HEK293T (cell line): ENCODE data around the gene NCDN.
"Not testable (repeated sequence)": the region's sequence is repeated elsewhere in the genome, so short reads cannot be mapped to it uniquely, and the experiment has no call there.

Experiments used
- CTCF ChIA-PET: fragments of 350-600 bp; formaldehyde crosslinking; extraction: SDS; loops from one replicate; lab custom pipeline; 2021; ENCODE audit warnings: antibody characterized with exemption, inconsistent platforms; lab: Yijun Ruan, JAX
- POLR2A ChIA-PET: fragments of 350-600 bp; formaldehyde crosslinking; extraction: SDS; loops from one replicate; lab custom pipeline; 2020; ENCODE audit warnings: antibody characterized with exemption, inconsistent platforms; lab: Yijun Ruan, JAX
- DNase-seq: peaks from one replicate; pipeline ENCODE4 v3.0.0; 2012; ENCODE audit warnings: mixed read lengths; ENCODE audit errors: extremely low spot score
- ARNT ChIP-seq: fragments of 450-650 bp; IDR thresholded peaks from 2 replicates; pipeline ENCODE4 v1.6.1; 2017; ENCODE audit warnings: mild to moderate bottlenecking
- BHLHE40 ChIP-seq: fragments of 450-650 bp; IDR thresholded peaks from 2 replicates; pipeline ENCODE4 v1.6.1; 2016; ENCODE audit warnings: mild to moderate bottlenecking, moderate library complexity, borderline replicate concordance
- CTBP1 ChIP-seq: fragments of 450-650 bp; IDR thresholded peaks from 2 replicates; pipeline ENCODE4 v1.6.1; 2016; ENCODE audit warnings: borderline replicate concordance
- ELF4 ChIP-seq: fragments of 450-650 bp; IDR thresholded peaks from 2 replicates; pipeline ENCODE4 v1.6.1; 2017; ENCODE audit warnings: antibody characterized with exemption
- FOXA1 ChIP-seq: fragments of 450-650 bp; IDR thresholded peaks from 2 replicates; pipeline ENCODE4 v1.6.1; 2016; ENCODE audit warnings: mild to moderate bottlenecking
- FOXK2 ChIP-seq: fragments of 450-650 bp; IDR thresholded peaks from 2 replicates; pipeline ENCODE4 v1.6.1; 2016; ENCODE audit warnings: mild to moderate bottlenecking
- FOXM1 ChIP-seq: fragments of 450-650 bp; IDR thresholded peaks from 2 replicates; pipeline ENCODE4 v1.6.1; 2017; ENCODE audit warnings: mild to moderate bottlenecking, borderline replicate concordance
- HDGF ChIP-seq: fragments of 450-650 bp; IDR thresholded peaks from 2 replicates; pipeline ENCODE4 v1.6.1; 2017; ENCODE audit warnings: antibody characterized with exemption, borderline replicate concordance
- L3MBTL2 ChIP-seq: fragments of 450-650 bp; conservative IDR thresholded peaks from 2 replicates; pipeline ENCODE4 v1.6.1; 2016; ENCODE audit warnings: mild to moderate bottlenecking
- LEF1 ChIP-seq: fragments of 450-650 bp; IDR thresholded peaks from 2 replicates; pipeline ENCODE4 v1.6.1; 2017; ENCODE audit warnings: mild to moderate bottlenecking, borderline replicate concordance
- NFRKB ChIP-seq: fragments of 450-650 bp; IDR thresholded peaks from 2 replicates; pipeline ENCODE4 v1.6.1; 2016; ENCODE audit warnings: mild to moderate bottlenecking, moderate library complexity
- PKNOX1 ChIP-seq: fragments of 450-650 bp; IDR thresholded peaks from 2 replicates; pipeline ENCODE4 v1.6.1; 2016
- SP1 ChIP-seq: fragments of 450-650 bp; IDR thresholded peaks from 2 replicates; pipeline ENCODE4 v1.6.1; 2017
- SUZ12 ChIP-seq: fragments of 450-650 bp; IDR thresholded peaks from 2 replicates; pipeline ENCODE4 v1.6.1; 2016; ENCODE audit warnings: mild to moderate bottlenecking
- TARDBP ChIP-seq: fragments of 450-650 bp; IDR thresholded peaks from 2 replicates; pipeline ENCODE4 v1.6.1; 2016
- ZNF384 ChIP-seq: fragments of 450-650 bp; IDR thresholded peaks from 2 replicates; pipeline ENCODE4 v1.6.1; 2016

Gene NCDN

GRCh38 chr1:35576061-35576765 lies 18.6 kb downstream of the NCDN start:
- CTCF ChIA-PET, result no interaction called here
- no peak for DNase-seq
- TF ChIP-seq L3MBTL2, result no peak
- TF ChIP-seq FOXA1, result no peak
- TF ChIP-seq PKNOX1, result no peak
- TF ChIP-seq CTBP1, result no peak
- no peak for TF ChIP-seq LEF1
- TF ChIP-seq FOXK2, result no peak
- TF ChIP-seq BHLHE40, result no peak
- no peak for TF ChIP-seq ARNT
- no peak for TF ChIP-seq TARDBP
- POLR2A ChIA-PET, result no interaction called here

- DNase-seq, CTCF ChIA-PET, POLR2A ChIA-PET: not testable (repeated sequence)
These were observed 19.1 kb downstream of the NCDN start for GRCh38 chr1:35576766-35577070.

GRCh38 chr1:35577071-35577998 lies 19.7 kb downstream of the NCDN start:
- TF ChIP-seq ARNT (no peak), LEF1 (no peak), TARDBP (no peak), FOXK2 (no peak), SP1 (no peak), NFRKB (no peak), SUZ12 (no peak), ZNF384 (no peak), L3MBTL2 (no peak), HDGF (no peak), CTBP1 (no peak), PKNOX1 (no peak), FOXA1 (no peak)
- POLR2A ChIA-PET, result no interaction called here
- CTCF ChIA-PET, result no interaction called here
- no peak for DNase-seq

- TF ChIP-seq LEF1, result no peak
- no peak for TF ChIP-seq TARDBP
- no peak for TF ChIP-seq SP1
- TF ChIP-seq FOXK2, result no peak
- TF ChIP-seq FOXM1, result no peak
- no peak for TF ChIP-seq SUZ12
- no peak for TF ChIP-seq ARNT
- TF ChIP-seq BHLHE40, result no peak
- TF ChIP-seq ZNF384, result no peak
- TF ChIP-seq FOXA1, result no peak
- TF ChIP-seq ELF4, result no peak
- no peak for TF ChIP-seq NFRKB
- TF ChIP-seq HDGF, result no peak
- no peak for TF ChIP-seq PKNOX1
- no peak for TF ChIP-seq L3MBTL2
- no peak for TF ChIP-seq CTBP1
- POLR2A ChIA-PET, result no interaction called here
- no peak for DNase-seq
- CTCF ChIA-PET, result interaction anchor here (0.7 kb wide), 1 partner anchor 129 kb away, joined by 5 read pairs; no protein-coding TSS in a partner anchor
These were observed 23.4 kb downstream of the NCDN start for GRCh38 chr1:35580949-35581388.

GRCh38 chr1:35581621-35582020 lies 24.0 kb downstream of the NCDN start:
- DNase-seq, POLR2A ChIA-PET: not testable (repeated sequence)
- CTCF ChIA-PET, result interaction anchor here (0.7 kb wide), 1 partner anchor 130 kb away, joined by 5 read pairs; no protein-coding TSS in a partner anchor

- POLR2A ChIA-PET, result interaction anchor here (1.5 kb wide), 1 partner anchor 185 kb away, joined by 6 read pairs; the partner anchor contains the start of gene CLSPN
- CTCF ChIA-PET, result interaction anchor here (0.9 to 1.6 kb wide), 2 partner anchors 16 to 141 kb away, joined by 3 read pairs; no protein-coding TSS in a partner anchor
These were observed 27.7 kb downstream of the NCDN start for GRCh38 chr1:35585281-35585680.

GRCh38 chr1:35585805-35586204 lies 28.2 kb downstream of the NCDN start:
- CTCF ChIA-PET, result interaction anchor here (1.6 kb wide), 1 partner anchor 17 kb away, joined by 3 read pairs; no protein-coding TSS in a partner anchor
- not testable (repeated sequence) for DNase-seq

More at GRCh38 chr1:35585281-35585680, 27.7 kb downstream of the NCDN start:
- no peak for DNase-seq
- no peak for TF ChIP-seq PKNOX1
- no peak for TF ChIP-seq TARDBP
- no peak for TF ChIP-seq CTBP1
- no peak for TF ChIP-seq FOXA1
- TF ChIP-seq FOXK2, result no peak
- no peak for TF ChIP-seq NFRKB
- TF ChIP-seq FOXM1, result no peak

More at GRCh38 chr1:35585805-35586204, 28.2 kb downstream of the NCDN start:
- POLR2A ChIA-PET, result interaction anchor here (1.5 kb wide), 1 partner anchor 184 kb away, joined by 6 read pairs; the partner anchor contains the start of gene CLSPN
